ENCODE data around the gene TAS1R2.
"Not testable (repeated sequence)": the region's sequence is repeated elsewhere in the genome, so short reads cannot be mapped to it uniquely, and the experiment has no call there.

Gene TAS1R2

DNA sequence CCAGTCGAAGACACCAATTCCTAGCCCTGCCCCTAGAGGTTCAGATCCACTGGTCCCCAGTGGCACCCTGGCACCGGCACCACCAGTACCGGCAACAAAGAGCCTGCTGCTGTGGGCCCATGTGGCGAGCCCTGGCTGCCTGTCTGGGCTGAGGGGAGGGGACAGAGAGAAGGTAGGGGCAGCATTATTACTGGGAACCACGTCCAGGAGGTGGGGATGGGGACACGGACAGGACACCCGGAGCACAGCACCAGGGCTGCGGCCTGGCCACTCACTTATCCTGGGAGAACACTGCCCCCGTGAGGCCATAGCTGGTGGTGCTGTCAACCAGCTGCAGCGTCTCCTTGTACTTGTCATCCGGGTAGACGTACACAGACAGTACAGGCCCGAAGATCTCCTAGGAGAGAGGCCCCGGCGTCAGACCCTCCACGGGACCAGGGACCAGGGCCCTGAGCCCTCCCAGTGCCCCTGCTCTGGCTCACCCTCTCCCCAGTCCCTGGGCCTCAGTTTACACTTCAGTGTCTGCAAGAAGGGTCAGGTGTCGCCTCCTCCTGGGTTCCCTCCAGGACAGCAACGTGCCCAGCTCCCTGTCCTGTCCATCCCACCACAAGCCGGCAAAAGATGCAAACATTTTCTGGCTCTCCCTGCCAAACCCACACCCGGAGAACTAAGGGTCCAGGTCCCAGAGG is 15.8 kb upstream of the TAS1R2 start:
- Histone ChIP-seq H3K36me3 (peaks cover 0 to 54% (median 24%) of the 10 kb centered on the region in 11 experiments; a peak in 10 of 22 replicates), H3K4me2 (no peak overlapping the region), H3K9me3 (replicated peaks in 1 of 11) (no peaks in the 10 kb centered on the region), H3K27ac (no peak overlapping the region), H3K27me3 (no peaks in the 10 kb centered on the region), H3K4me3 (no peak overlapping the region), H4K20me1 (peaks cover 0 to 26% (median 0%) of the 10 kb centered on the region in 11 experiments; a peak in 6 of 22 replicates), H3K4me1 (peaks cover 11 to 18% (median 15%) of the 10 kb centered on the region in 10 experiments), H3K9ac (no peak overlapping the region)
- no peak for TF ChIP-seq Cebpa-rat (IDR thresholded peaks at IDR 0.05)

DNA sequence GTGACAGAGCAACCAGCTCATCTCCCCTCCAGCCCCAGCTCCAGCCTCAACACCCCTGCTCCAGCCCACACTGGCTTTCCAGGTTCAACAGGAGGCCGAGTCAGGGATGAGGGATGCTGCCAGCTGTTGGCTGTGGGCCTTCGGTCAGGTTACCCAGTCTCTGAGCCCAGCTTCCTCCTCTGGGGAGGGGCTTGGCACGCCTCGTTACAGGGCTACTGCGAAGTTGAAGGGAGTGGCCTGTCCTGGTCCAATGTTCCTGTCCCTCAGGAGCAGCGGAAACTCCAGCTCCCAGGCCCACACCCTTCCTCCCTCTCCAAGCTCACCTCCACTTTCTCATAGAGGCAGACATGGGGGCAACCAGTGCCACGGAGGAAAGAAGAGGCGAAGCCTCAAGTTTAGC is 15.1 kb upstream of the TAS1R2 start:
- Histone ChIP-seq H3K36me3 (peaks cover 0 to 54% (median 24%) of the 10 kb centered on the region in 11 experiments; a peak in 10 of 22 replicates), H3K9ac (no peak overlapping the region), H3K4me1 (peaks cover 11 to 24% (median 18%) of the 10 kb centered on the region in 10 experiments), H3K27ac (no peak overlapping the region), H4K20me1 (peaks cover 0 to 26% (median 0%) of the 10 kb centered on the region in 11 experiments; a peak in 6 of 22 replicates), H3K27me3 (no peaks in the 10 kb centered on the region), H3K9me3 (replicated peaks in 1 of 11) (no peaks in the 10 kb centered on the region), H3K4me2 (no peak overlapping the region), H3K4me3 (no peak overlapping the region)
- no peak for TF ChIP-seq Cebpa-rat (IDR thresholded peaks at IDR 0.05)

DNA sequence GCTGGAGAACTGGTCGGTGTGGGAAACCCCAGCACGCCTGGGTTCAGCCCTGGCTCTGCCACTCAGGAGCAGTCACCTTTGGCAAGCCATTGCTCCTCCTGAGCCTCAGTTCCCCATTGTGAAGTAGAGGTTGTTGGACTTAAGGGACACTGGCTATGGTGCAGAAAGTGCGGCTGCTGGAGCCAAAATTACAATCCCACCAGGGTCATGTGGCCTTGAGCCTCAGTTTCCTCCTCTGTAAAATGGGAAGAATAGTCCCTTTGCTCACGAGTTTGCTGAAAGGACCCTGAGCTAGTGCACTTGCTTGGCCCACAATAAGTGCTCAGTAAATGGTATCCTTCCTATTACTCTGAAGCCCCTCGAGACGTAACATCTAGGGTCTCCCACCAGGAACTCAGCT is 14.6 kb upstream of the TAS1R2 start:
- no peak overlapping the region for H3K27ac ChIP-seq
- H3K9me3 ChIP-seq (replicated peaks in 1 of 11): no peaks in the 10 kb centered on the region
- H3K36me3 ChIP-seq: peaks cover 0 to 52% (median 24%) of the 10 kb centered on the region in 11 experiments; a peak in 10 of 22 replicates
- peaks cover 11 to 30% (median 24%) of the 10 kb centered on the region in 10 experiments for H3K4me1 ChIP-seq
- no peak overlapping the region for H3K9ac ChIP-seq
- H3K27me3 ChIP-seq: no peaks in the 10 kb centered on the region
- H3K4me2 ChIP-seq: no peak overlapping the region
- peaks cover 0 to 26% (median 0%) of the 10 kb centered on the region in 11 experiments; a peak in 6 of 22 replicates for H4K20me1 ChIP-seq
- TF ChIP-seq Cebpa-rat (IDR thresholded peaks at IDR 0.05): no peak
- H3K4me3 ChIP-seq: no peak overlapping the region

DNA sequence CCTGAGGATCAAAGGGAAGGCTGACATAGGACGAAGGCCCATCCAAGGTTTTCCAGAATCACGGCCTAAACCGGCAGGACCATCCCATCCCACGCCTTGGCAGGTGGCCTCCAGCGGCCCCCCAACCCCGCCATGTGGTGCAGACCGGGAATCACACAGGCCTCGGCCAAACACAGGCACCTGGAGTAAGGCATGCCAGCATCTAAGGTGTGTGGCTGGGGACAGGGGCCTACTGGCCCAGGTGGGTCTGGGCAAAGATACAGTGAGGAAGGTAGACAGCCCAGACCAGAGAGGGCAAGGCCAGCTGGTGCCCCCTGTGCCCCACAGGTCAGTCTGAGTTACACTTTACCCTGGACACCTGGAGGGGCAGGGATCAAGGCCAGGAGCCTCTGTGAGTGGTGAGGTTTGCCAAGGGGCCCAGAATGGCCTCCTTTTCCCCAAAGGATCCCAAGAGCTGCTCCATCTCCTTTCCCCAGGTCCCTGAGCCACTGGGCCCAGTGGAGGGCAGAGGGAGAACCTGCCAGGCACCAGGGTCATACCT is 12.7 kb upstream of the TAS1R2 start:
- 0 out of 22 replicates have a peak overlapping the region, but pooled peaks of 1 of the 11 experiments have one; percentile 8 for H3K27ac ChIP-seq
- H3K4me2 ChIP-seq: peak overlapping the region in 8 of 11 experiments; percentile 11 to 54 (median 45); a peak in 10 of 22 replicates
- H3K9ac ChIP-seq: no peak overlapping the region
- no peak overlapping the region for H3K4me3 ChIP-seq
- H4K20me1 ChIP-seq: peaks cover 0 to 11% (median 0%) of the 10 kb centered on the region in 11 experiments; a peak in 5 of 22 replicates
- H3K9me3 ChIP-seq (replicated peaks in 1 of 11): no peaks in the 10 kb centered on the region
- TF ChIP-seq Cebpa-rat (IDR thresholded peaks at IDR 0.05): no peak
- H3K36me3 ChIP-seq: peaks cover 0 to 51% (median 24%) of the 10 kb centered on the region in 11 experiments; a peak in 10 of 22 replicates
- H3K27me3 ChIP-seq: no peaks in the 10 kb centered on the region
- H3K4me1 ChIP-seq: peaks cover 11 to 36% (median 30%) of the 10 kb centered on the region in 10 experiments

DNA sequence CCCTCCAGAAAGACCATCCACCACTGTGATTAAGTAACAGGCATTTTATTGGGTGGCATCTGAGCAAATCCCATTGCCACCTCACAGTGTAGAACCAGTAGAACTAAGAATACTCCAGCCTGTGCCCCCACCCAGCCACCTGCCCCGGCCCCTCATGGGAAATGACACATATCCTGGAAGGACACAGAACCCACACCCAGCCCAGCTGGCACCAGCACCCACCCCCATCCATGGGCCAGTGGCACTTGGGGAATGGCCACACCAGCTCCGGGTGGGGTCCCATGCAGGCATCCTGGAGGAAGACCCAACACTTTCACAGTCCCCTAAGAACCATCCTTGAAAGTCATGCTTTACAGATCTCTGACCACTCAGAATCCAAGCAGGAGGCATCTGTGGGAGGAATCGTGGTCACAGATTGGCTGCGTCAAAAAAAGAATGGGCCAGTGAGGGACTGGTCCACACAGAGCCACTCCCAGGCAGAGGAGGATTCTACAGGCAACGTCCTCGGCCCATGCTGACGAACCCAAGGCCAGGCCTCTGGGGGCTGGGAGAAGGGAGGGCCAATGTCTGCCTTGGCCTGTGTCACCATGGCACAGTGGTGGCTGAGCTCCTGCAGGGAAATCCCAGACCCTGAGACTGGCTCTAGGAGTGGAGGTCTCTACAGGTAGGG is 12.1 kb upstream of the TAS1R2 start:
- H3K27ac ChIP-seq: peak overlapping the region in 1 of 11 experiments; percentile 8; a peak in 2 of 22 replicates

DNA sequence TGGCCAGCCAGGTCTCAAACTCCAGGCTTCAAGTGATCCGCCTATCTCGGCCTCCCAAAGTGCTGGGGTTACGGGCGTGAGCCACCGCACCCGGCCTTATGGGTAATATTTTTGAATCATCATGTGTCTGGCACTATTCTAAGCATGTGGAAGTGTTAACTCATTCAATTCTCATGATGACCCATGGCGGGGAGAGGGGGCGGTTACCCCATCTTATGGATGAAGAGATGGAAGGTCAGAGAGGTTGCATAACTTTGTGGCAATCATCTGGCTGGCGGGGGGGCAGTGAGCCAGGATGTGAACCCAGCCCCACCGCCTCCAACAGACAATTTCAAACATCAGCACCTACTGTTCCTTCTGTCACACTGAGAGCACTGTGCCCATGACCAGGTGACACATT is 11.5 kb upstream of the TAS1R2 start:
- peaks cover 0 to 39% (median 20%) of the 10 kb centered on the region in 11 experiments; a peak in 10 of 22 replicates for H3K36me3 ChIP-seq
- H3K9me3 ChIP-seq (replicated peaks in 1 of 11): no peaks in the 10 kb centered on the region
- peak overlapping the region; percentile 11 to 54 (median 42); a peak in 19 of 22 replicates for H3K4me2 ChIP-seq
- no peak overlapping the region for H3K9ac ChIP-seq
- peaks cover 11 to 38% (median 30%) of the 10 kb centered on the region in 10 experiments for H3K4me1 ChIP-seq
- H3K27me3 ChIP-seq: no peaks in the 10 kb centered on the region
- no peak overlapping the region for H3K4me3 ChIP-seq
- H3K27ac ChIP-seq: peak overlapping the region in 1 of 11 experiments; percentile 16; a peak in 2 of 22 replicates
- peaks cover 0 to 9% (median 0%) of the 10 kb centered on the region in 11 experiments; a peak in 4 of 22 replicates for H4K20me1 ChIP-seq
- no peak for TF ChIP-seq Cebpa-rat (IDR thresholded peaks at IDR 0.05)

More for the DNA sequence above, 12.1 kb upstream of the TAS1R2 start:
- Histone ChIP-seq H3K4me1 (peaks cover 11 to 36% (median 30%) of the 10 kb centered on the region in 10 experiments), H3K4me2 (peak overlapping the region; percentile 11 to 54 (median 42); a peak in 20 of 22 replicates), H3K36me3 (peaks cover 0 to 45% (median 21%) of the 10 kb centered on the region in 11 experiments; a peak in 10 of 22 replicates), H3K9me3 (replicated peaks in 1 of 11) (no peaks in the 10 kb centered on the region), H3K4me3 (no peak overlapping the region), H3K27me3 (no peaks in the 10 kb centered on the region), H4K20me1 (peaks cover 0 to 10% (median 0%) of the 10 kb centered on the region in 11 experiments; a peak in 4 of 22 replicates), H3K9ac (no peak overlapping the region)
- TF ChIP-seq Cebpa-rat (IDR thresholded peaks at IDR 0.05): no peak

DNA sequence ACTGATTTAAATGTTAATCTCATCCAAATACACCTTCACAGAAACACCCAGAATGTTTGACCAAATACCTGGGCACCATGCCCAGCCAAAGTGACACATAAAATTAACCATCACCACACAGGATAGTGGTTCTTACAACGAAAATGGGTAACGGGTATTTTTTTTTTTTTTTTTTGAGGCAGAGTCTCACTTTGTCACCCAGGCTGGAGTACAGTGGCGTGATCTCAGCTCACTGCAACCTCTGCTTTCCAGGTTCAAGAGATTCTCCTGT is 11.1 kb upstream of the TAS1R2 start:
- Histone ChIP-seq H3K27ac (0 out of 22 replicates have a peak overlapping the region, but pooled peaks of 1 of the 11 experiments have one; percentile 16), H3K4me1 (peaks cover 11 to 42% (median 34%) of the 10 kb centered on the region in 10 experiments), H3K36me3 (peaks cover 0 to 36% (median 20%) of the 10 kb centered on the region in 11 experiments; a peak in 10 of 22 replicates), H3K4me2 (peak overlapping the region in 3 of 11 experiments; percentile 25 to 51 (median 46); a peak in 2 of 22 replicates)
- H3K9ac ChIP-seq; H3K27me3 ChIP-seq; H3K9me3 ChIP-seq (replicated peaks in 1 of 11); H3K4me3 ChIP-seq; H4K20me1 ChIP-seq: not testable (repeated sequence)

DNA sequence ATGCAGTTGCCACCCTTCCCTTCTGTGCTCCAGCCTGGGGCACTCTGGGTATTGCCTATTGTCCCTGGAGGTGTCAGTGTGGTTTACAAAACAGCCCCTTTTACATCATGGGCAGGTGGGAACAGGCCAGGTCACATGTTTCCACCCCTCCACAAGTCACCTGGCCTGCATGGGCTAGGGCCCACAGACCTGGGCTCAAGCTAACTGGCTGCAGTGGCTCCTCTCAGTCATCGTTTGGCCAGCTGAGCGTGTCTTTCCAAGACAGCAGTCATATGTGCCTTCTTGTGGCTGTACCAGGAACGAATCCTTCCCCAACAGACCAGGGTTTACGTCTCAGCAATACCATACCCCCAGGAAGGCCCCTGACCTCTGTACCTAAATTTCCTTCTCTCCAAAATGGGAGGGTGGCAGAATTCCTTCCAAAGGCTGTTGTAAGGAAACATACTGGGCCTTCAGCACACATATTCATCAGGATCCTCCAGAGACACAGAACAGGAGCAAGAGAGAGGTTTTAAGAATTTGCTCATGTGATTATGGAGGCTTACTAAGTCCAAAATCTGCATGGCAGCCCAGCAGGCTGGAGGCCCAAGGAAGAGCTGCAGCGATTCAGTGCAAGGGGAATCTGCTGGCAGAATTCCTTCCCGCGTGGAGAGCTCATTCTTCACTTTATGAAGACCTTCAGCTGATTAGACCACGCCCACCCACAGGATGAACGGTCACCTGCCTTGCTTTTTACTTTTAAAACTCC is 10.6 kb upstream of the TAS1R2 start:
- Histone ChIP-seq H3K9me3 (replicated peaks in 1 of 11) (no peaks in the 10 kb centered on the region), H3K4me3 (no peak overlapping the region), H3K36me3 (peaks cover 0 to 35% (median 20%) of the 10 kb centered on the region in 11 experiments; a peak in 10 of 22 replicates), H3K9ac (no peak overlapping the region), H3K27ac (no peak overlapping the region), H3K4me2 (peak overlapping the region in 7 of 11 experiments; percentile 65 to 83 (median 77); a peak in 14 of 22 replicates), H3K4me1 (peaks cover 11 to 47% (median 39%) of the 10 kb centered on the region in 10 experiments), H4K20me1 (peaks cover 0 to 9% (median 0%) of the 10 kb centered on the region in 11 experiments; a peak in 3 of 22 replicates), H3K27me3 (no peaks in the 10 kb centered on the region)
- no peak for TF ChIP-seq Cebpa-rat (IDR thresholded peaks at IDR 0.05)

Data from BLaER1 treated with 17β-estradiol and CSF1 and Interleukin-3, amounts not matched to agents 10 nM and 100 nM (cell line).